Fibroblast of mammary gland (primary cell): ENCODE results near the gene PTPN6.

Experiments
- DNase-seq: peaks from one replicate; pipeline ENCODE4 v3.0.0-alpha.2; 2010; ENCODE audit warnings: low read depth
- H3K4me3 ChIP-seq: 2 replicates; pipeline ENCODE4 v1.5.1; 2011; ENCODE audit warnings: low read depth, mild to moderate bottlenecking, low read length, moderate library complexity; ENCODE audit not compliant: control insufficient read depth
- TF ChIP-seq, protein P1 (sequence below): conservative IDR thresholded peaks from 2 replicates; pipeline ENCODE4 v1.5.1; 2011; ENCODE audit warnings: low read depth, low read length, inconsistent platforms; ENCODE audit not compliant: control insufficient read depth, insufficient read depth

The PTPN6 gene

DNA sequence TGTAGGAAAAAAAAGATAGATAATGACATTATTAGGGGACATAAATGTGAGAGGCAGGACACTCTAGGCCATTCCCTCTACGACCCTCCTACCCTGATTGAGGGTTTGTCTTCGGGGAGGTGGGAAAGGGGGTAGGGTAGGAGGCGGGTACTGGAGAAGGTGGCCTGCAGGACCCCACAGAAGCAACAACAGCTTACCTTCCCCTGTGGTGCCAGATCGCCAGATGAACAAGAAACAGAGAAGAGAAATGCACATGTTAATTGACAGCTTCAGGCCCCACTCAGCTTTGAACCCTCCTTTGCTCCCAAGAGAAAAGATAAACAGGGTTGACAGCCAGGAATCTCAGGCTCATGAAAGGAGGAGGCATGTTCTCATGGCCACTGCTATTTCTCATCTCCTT lies 14.6 kb downstream of the PTPN6 start:
- DNase-seq, result no peak
- H3K4me3 ChIP-seq, result no peak overlapping the region
- TF ChIP-seq, protein P1, sequence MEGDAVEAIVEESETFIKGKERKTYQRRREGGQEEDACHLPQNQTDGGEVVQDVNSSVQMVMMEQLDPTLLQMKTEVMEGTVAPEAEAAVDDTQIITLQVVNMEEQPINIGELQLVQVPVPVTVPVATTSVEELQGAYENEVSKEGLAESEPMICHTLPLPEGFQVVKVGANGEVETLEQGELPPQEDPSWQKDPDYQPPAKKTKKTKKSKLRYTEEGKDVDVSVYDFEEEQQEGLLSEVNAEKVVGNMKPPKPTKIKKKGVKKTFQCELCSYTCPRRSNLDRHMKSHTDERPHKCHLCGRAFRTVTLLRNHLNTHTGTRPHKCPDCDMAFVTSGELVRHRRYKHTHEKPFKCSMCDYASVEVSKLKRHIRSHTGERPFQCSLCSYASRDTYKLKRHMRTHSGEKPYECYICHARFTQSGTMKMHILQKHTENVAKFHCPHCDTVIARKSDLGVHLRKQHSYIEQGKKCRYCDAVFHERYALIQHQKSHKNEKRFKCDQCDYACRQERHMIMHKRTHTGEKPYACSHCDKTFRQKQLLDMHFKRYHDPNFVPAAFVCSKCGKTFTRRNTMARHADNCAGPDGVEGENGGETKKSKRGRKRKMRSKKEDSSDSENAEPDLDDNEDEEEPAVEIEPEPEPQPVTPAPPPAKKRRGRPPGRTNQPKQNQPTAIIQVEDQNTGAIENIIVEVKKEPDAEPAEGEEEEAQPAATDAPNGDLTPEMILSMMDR, result no peak

DNA sequence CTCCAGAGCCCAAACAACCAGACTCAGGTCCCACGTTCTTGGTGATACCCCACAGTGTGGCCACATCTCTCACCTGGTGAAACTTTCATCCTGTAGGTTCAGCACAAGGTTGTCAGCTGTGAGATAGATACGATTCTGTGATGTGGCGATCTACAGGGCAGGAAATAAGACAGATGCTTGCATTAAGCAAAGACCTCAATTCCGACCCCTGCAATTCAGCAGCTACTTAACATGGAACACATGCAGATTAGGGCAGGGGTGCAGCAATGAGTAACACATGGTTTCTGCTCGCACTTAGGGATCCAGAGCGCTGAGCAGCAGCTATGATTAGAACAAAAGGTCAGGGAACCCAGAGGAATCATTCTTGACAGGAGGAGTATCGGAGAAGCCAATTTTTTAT lies 15.2 kb downstream of the PTPN6 start:
- DNase-seq, result no peak
- TF ChIP-seq, protein P1, result no peak
- H3K4me3 ChIP-seq, result no peak overlapping the region

DNA sequence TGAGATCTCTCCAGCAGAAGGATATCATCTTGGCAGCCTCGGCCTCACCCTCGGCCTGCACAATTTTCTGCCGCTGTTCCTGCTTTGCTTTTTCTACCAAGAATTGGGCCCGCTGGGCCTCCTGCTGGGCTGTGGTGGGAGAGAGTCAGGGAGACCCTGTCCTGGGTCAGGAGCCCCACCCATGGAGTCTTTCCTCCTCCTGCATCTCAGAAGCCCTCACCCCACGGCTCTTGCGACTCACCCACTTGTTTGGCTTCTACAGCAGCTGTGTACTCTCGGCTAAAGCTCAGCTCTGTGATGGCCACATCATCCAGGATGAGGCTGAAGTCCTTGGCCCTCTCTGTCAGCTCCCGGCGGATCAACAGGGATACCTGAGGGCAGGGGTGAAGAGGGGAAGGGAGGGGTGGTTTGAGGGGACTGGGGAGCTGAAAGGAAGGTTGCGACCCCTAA lies 16.5 kb downstream of the PTPN6 start:
- DNase-seq, result no peak
- TF ChIP-seq, protein P1, result no peak
- H3K4me3 ChIP-seq, result no peak overlapping the region

DNA sequence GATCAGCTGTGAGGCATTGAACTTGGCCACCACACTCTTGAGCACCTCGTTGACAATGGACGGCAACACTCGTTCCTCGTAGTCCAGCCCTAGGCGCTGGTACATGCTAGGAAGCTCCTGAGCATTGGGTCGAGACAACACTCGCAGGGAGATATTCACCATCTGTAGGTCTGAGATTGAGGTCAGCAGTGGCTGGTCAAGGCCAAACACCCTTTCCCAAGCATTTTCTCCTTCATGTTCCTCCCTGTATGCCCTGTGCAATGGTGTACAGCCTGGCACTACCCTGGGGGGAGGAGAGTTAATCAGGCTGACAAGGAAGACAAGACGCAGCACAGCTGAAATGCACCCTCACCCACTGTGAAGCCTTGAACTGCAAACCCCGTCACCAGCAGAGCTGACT lies 17.3 kb downstream of the PTPN6 start:
- no peak for DNase-seq
- TF ChIP-seq, protein P1, result no peak
- no peak overlapping the region for H3K4me3 ChIP-seq

DNA sequence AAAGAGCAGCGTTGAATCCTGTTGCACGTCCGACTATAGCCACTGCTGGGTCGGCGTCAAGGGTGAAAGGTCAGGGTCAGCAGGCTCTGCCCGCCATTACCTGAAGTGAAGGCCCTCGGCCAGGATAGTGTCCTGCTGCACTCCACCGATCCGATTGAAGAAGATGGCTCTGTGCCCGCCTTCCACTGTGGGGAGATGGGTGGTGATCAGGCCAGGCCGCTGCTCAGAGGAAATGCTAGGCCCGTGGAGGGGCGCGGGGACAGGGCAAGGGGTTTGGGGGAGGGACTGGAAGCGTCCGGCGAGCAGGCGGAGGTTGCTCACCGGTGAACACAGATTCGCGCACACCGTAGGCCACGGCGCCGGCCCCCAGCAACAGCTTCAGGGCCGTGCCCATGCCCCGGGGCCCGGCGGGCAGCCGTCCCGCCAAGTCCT lies 19.0 kb downstream of the PTPN6 start:
- peak overlapping the region; percentile 90 for H3K4me3 ChIP-seq
- TF ChIP-seq, protein P1, result no peak
- DNase-seq, result peak; percentile 10

DNA sequence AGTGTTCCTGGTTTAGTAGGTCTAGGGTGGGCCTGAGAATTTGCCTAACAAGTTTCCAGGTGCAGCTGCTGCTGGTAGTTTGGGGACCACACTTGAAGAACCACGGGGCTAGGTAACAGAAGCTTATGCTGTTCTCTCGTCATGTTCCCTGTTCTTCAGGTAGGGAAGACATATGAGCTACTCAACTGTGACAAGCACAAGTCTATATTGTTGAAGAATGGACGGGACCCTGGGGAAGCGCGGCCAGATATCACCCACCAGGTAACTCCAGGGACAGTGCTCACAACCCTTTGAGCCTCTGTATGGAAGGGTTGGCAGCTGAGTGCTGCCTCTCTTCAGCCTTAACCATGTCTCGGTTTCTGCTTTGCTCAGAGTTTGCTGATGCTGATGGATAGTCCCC lies 23.0 kb downstream of the PTPN6 start:
- DNase-seq, result no peak
- no peak overlapping the region for H3K4me3 ChIP-seq
- TF ChIP-seq, protein P1, result no peak
